ENCODE measurements around the gene MRPL38.
"Not testable (repeated sequence)": the region's sequence is repeated elsewhere in the genome, so short reads cannot be mapped to it uniquely, and the experiment has no call there.

Gene MRPL38

GRCh38 chr17:75872434-75873351 lies 32.0 kb downstream of the MRPL38 start:
- peak; percentile 95 for DNase-seq (ENCODE audit: insufficient read length, low spot score)
- peak; percentile 38 for TF ChIP-seq POLR2A (IDR thresholded peaks at IDR 0.05; ENCODE audit: low read depth, low read length)
- FAIRE-seq = no peak

- not testable (repeated sequence) for DNase-seq (ENCODE audit: insufficient read length, low spot score); FAIRE-seq
Measured at GRCh38 chr17:75870228-75870627, 34.5 kb downstream of the MRPL38 start.

GRCh38 chr17:75869282-75870141 lies 35.2 kb downstream of the MRPL38 start:
- peak; percentile 40; the same call in 1 of the 2 replicates for TF ChIP-seq POLR2A (IDR thresholded peaks at IDR 0.05; ENCODE audit: low read depth, low read length)
- FAIRE-seq = no peak

GRCh38 chr17:75868730-75869281 lies 35.9 kb downstream of the MRPL38 start:
- not testable (repeated sequence) for FAIRE-seq; DNase-seq (ENCODE audit: insufficient read length, low spot score)

More at GRCh38 chr17:75869282-75870141, 35.2 kb downstream of the MRPL38 start:
- peak; percentile 63 for DNase-seq (ENCODE audit: insufficient read length, low spot score)

- not testable (repeated sequence) for FAIRE-seq; DNase-seq (ENCODE audit: insufficient read length, low spot score)
Measured at GRCh38 chr17:75865404-75866188, 39.1 kb downstream of the MRPL38 start.

- not testable (repeated sequence) for FAIRE-seq; DNase-seq (ENCODE audit: insufficient read length, low spot score)
Measured at GRCh38 chr17:75864887-75865286, 39.8 kb downstream of the MRPL38 start.

GRCh38 chr17:75864448-75864871 lies 40.2 kb downstream of the MRPL38 start:
- FAIRE-seq (no peak), DNase-seq (ENCODE audit: insufficient read length, low spot score) (peak; percentile 60)
- TF ChIP-seq POLR2A (IDR thresholded peaks at IDR 0.05; ENCODE audit: low read depth, low read length) = no peak

GRCh38 chr17:75861927-75862317 lies 42.8 kb downstream of the MRPL38 start:
- no peak for DNase-seq (ENCODE audit: insufficient read length, low spot score)
- TF ChIP-seq POLR2A (IDR thresholded peaks at IDR 0.05; ENCODE audit: low read depth, low read length) = no peak
- no peak for FAIRE-seq

GRCh38 chr17:75859358-75859757 lies 45.3 kb downstream of the MRPL38 start:
- not testable (repeated sequence) for DNase-seq (ENCODE audit: insufficient read length, low spot score); FAIRE-seq

GRCh38 chr17:75856062-75856756 lies 48.5 kb downstream of the MRPL38 start:
- no peak for TF ChIP-seq POLR2A (IDR thresholded peaks at IDR 0.05; ENCODE audit: low read depth, low read length)
- DNase-seq (ENCODE audit: insufficient read length, low spot score) (no peak), FAIRE-seq (no peak)

GRCh38 chr17:75855310-75856061 lies 49.2 kb downstream of the MRPL38 start, which contains the start of gene WBP2:
Gene WBP2, minus strand, starts transcription at chr17:75855335. Its CDS starts 38 bp downstream, at chr17:75855297.
- peak; percentile 81 for FAIRE-seq
- DNase-seq (ENCODE audit: insufficient read length, low spot score) = peak; percentile 97
- TF ChIP-seq POLR2A (IDR thresholded peaks at IDR 0.05; ENCODE audit: low read depth, low read length) = peak; percentile 90

GRCh38 chr17:75854881-75855309 lies 49.8 kb downstream of the MRPL38 start:
- DNase-seq (ENCODE audit: insufficient read length, low spot score) (no peak), FAIRE-seq (no peak)

More at GRCh38 chr17:75854881-75855309, 49.8 kb downstream of the MRPL38 start:
- TF ChIP-seq POLR2A (IDR thresholded peaks at IDR 0.05; ENCODE audit: low read depth, low read length) = no peak

Measured in H54 (cell line).